OCI-LY7 (cell line): ENCODE data around the gene ANKLE1. TPM values are rescaled to one million over a fixed set of nuclear protein-coding genes. Genes with fewer than 3 reads are reported as not detected.

Experiments used
- BruUV-seq: library from RNA; stranded (reverse); fragments of 400-500 nt; replicated peaks from 2 replicates; lab custom pipeline; 2021; lab: Mats Ljungman, UMichigan
- CTCF ChIA-PET: fragments of 300-600 bp; sonication (Branson Sonifier 250); formaldehyde crosslinking; loops from one replicate; lab custom pipeline; 2022; ENCODE audit warnings: antibody characterized with exemption; ENCODE audit not compliant: unreplicated experiment; lab: Charles Lee
- POLR2A ChIA-PET: fragments of 300-600 bp; sonication (Branson Sonifier 250); formaldehyde crosslinking; loops from one replicate; lab custom pipeline; 2022; ENCODE audit warnings: antibody characterized with exemption; lab: Charles Lee
- DNase-seq: peaks from one replicate; pipeline ENCODE4 v3.0.0-alpha.2; 2015; ENCODE audit warnings: low spot score
- H2AFZ ChIP-seq: fragments of 200-600 bp; sonication (generic), shearing (Covaris generic); 2 replicates; pipeline ENCODE4 v1.6.1; 2014; ENCODE audit warnings: mild to moderate bottlenecking, antibody characterized with exemption, low read length, moderate library complexity
- H3K27ac ChIP-seq: fragments of 200-600 bp; sonication (generic); 2 replicates; pipeline ENCODE4 v1.5.1; 2014; ENCODE audit warnings: mixed run types, low read depth, mild to moderate bottlenecking, moderate library complexity, low read length, inconsistent platforms; ENCODE audit not compliant: poor library complexity, severe bottlenecking
- H3K36me3 ChIP-seq: fragments of 200-600 bp; sonication (generic); 2 replicates; pipeline ENCODE4 v1.6.1; 2014; ENCODE audit warnings: mild to moderate bottlenecking, antibody characterized with exemption, low read length, moderate library complexity, mixed read lengths; ENCODE audit not compliant: insufficient read depth
- H3K4me1 ChIP-seq: fragments of 200-600 bp; sonication (generic); 2 replicates; pipeline ENCODE4 v1.5.1; 2014; ENCODE audit warnings: mild to moderate bottlenecking, low read length; ENCODE audit not compliant: insufficient read depth, poor library complexity, severe bottlenecking
- H3K4me2 ChIP-seq: fragments of 200-600 bp; sonication (generic); 2 replicates; pipeline ENCODE4 v1.6.1; 2014; ENCODE audit warnings: mild to moderate bottlenecking, low read length
- H3K4me3 ChIP-seq: fragments of 200-600 bp; sonication (generic); 2 replicates; pipeline ENCODE4 v1.5.1; 2014; ENCODE audit warnings: mild to moderate bottlenecking, low read depth, low read length; ENCODE audit not compliant: poor library complexity, severe bottlenecking
- H3K79me2 ChIP-seq: fragments of 200-600 bp; sonication (generic); 2 replicates; pipeline ENCODE4 v1.6.1; 2016; ENCODE audit warnings: low read depth, mild to moderate bottlenecking, low read length, moderate library complexity, mixed read lengths; ENCODE audit not compliant: insufficient read depth
- H3K9me2 ChIP-seq: fragments of 200-600 bp; sonication (generic); 2 replicates; pipeline ENCODE4 v1.6.1; 2016; ENCODE audit warnings: mild to moderate bottlenecking, low read length, mixed read lengths; ENCODE audit not compliant: insufficient read depth
- H3K9me3 ChIP-seq: fragments of 200-600 bp; sonication (generic); 2 replicates; pipeline ENCODE4 v1.6.1; 2014; ENCODE audit warnings: mild to moderate bottlenecking, mixed run types, low read length, mixed read lengths
- H4K20me1 ChIP-seq: fragments of 200-600 bp; sonication (generic); 2 replicates; pipeline ENCODE4 v1.6.1; 2014; ENCODE audit warnings: mild to moderate bottlenecking, antibody characterized with exemption, low read length, moderate library complexity, mixed read lengths; ENCODE audit not compliant: insufficient read depth
- CTCF ChIP-seq: fragments of 200-600 bp; sonication (generic); conservative IDR thresholded peaks from 2 replicates; pipeline ENCODE4 v1.5.1; 2014; ENCODE audit warnings: mild to moderate bottlenecking, antibody characterized with exemption, low read length, moderate library complexity, mixed read lengths
- EZH2phosphoT487 ChIP-seq: fragments of 200-600 bp; sonication (generic); IDR thresholded peaks from 2 replicates; pipeline ENCODE4 v1.6.1; 2018; ENCODE audit warnings: low read depth, borderline replicate concordance, mild to moderate bottlenecking, mixed run types, antibody characterized with exemption, low read length, moderate library complexity, mixed read lengths
- intact Hi-C: fragments of 100-400 bp; cut with micrococcal nuclease; formaldehyde crosslinking; loops from one replicate; pipeline ENCODE4 v1.10.0; 2022; ENCODE audit not compliant: unreplicated experiment
- total RNA-seq, 2 experiments: library from RNA; depleted of rRNA in 1 of 2; stranded (reverse); fragments of >200 nt in 1 of 2; shearing (Covaris generic) in 1 of 2; gene quantifications; 2 replicates each; pipeline ENCODE4 v1.2.3, GENCODE V29; 2014 to 2022

ANKLE1 gene
- total RNA-seq, 2 experiments from 2014 or later, result 45.1 to 59.4 TPM

- Histone ChIP-seq H3K4me3 (peak overlapping the region; percentile 74), H3K4me2 (peak overlapping the region; percentile 81), H3K79me2 (peaks cover 23% of the 10 kb centered on the region; the same call in 1 of the 2 replicates), H3K36me3 (peaks cover 4% of the 10 kb centered on the region; the same call in 1 of the 2 replicates), H2AFZ (no peak overlapping the region), H3K9me2 (no peaks in the 10 kb centered on the region), H3K9me3 (no peaks in the 10 kb centered on the region), H3K4me1 (peaks cover 43% of the 10 kb centered on the region), H4K20me1 (no peaks in the 10 kb centered on the region), H3K27ac (peak overlapping the region; percentile 53)
- no peak for TF ChIP-seq CTCF
- TF ChIP-seq EZH2phosphoT487, result no peak
- DNase-seq, result no peak
- intact Hi-C loops, result loop anchor here (1.0 to 10.0 kb wide), 2 partner anchors 17 to 349 kb away; partner anchors contain the start of gene OCEL1
- ChIA-PET CTCF (no interaction called here), POLR2A (interaction anchor here (0.9 to 1.5 kb wide), 2 partner anchors 24 to 63 kb away, joined by 3 to 6 read pairs; partner anchors contain the start of gene BABAM1)
- BruUV-seq, result no TSS peak
Measured at GRCh38 chr19:17243211-17243829, 38.4 kb upstream of the ANKLE1 start.

- intact Hi-C loops, result loop anchor here (1.0 to 10.0 kb wide), 3 partner anchors 18 to 349 kb away; partner anchors contain the start of gene OCEL1
- H3K27ac ChIP-seq, result peak overlapping the region; percentile 53
- peak overlapping the region; percentile 74 for H3K4me3 ChIP-seq
- ChIA-PET CTCF (no interaction called here), POLR2A (interaction anchor here (0.9 kb wide), 1 partner anchor 62 kb away, joined by 3 read pairs; no protein-coding TSS in a partner anchor)
- no peaks in the 10 kb centered on the region for H3K36me3 ChIP-seq
- peaks cover 23% of the 10 kb centered on the region; the same call in 1 of the 2 replicates for H3K79me2 ChIP-seq
- no peak overlapping the region for H2AFZ ChIP-seq
- peak; percentile 37 for DNase-seq
- TF ChIP-seq CTCF (no peak), EZH2phosphoT487 (no peak)
- H4K20me1 ChIP-seq, result no peaks in the 10 kb centered on the region
- H3K9me3 ChIP-seq, result no peaks in the 10 kb centered on the region
- peak overlapping the region; percentile 81 for H3K4me2 ChIP-seq
- peaks cover 43% of the 10 kb centered on the region for H3K4me1 ChIP-seq
- BruUV-seq, result no TSS peak
- H3K9me2 ChIP-seq, result no peaks in the 10 kb centered on the region
Measured at GRCh38 chr19:17243830-17244617, 37.7 kb upstream of the ANKLE1 start.
